Neural progenitor cell (in vitro differentiated cells): ENCODE measurements around the gene KIRREL2. TPM values are rescaled to one million over a fixed set of nuclear protein-coding genes. Genes with fewer than 3 reads are reported as not detected.

ENCODE experiments used
- DNase-seq: peaks from one replicate; pipeline ENCODE4 v3.0.0-alpha.2; 2016; ENCODE audit warnings: low spot score
- H2AFZ ChIP-seq: fragments of 200-600 bp; sonication (generic); replicated peaks from 2 replicates; pipeline ENCODE4 v1.6.1; 2016; ENCODE audit warnings: antibody characterized with exemption
- H3F3A ChIP-seq: fragments of 200-600 bp; sonication (generic); 2 replicates; pipeline ENCODE4 v1.6.1; 2016; ENCODE audit warnings: antibody characterized with exemption, low read depth
- H3K27ac ChIP-seq: fragments of 200-600 bp; sonication (generic); 2 replicates; pipeline ENCODE4 v1.5.1; 2016; ENCODE audit warnings: mild to moderate bottlenecking
- H3K27me3 ChIP-seq: fragments of 200-600 bp; sonication (generic); 2 replicates; pipeline ENCODE4 v1.6.1; 2016; ENCODE audit warnings: mild to moderate bottlenecking, moderate library complexity
- H3K36me3 ChIP-seq: fragments of 200-600 bp; sonication (generic); 2 replicates; pipeline ENCODE4 v1.5.1; 2016
- H3K4me1 ChIP-seq: fragments of 200-600 bp; sonication (generic); 2 replicates; pipeline ENCODE4 v1.6.1; 2016; ENCODE audit warnings: mixed run types
- H3K4me2 ChIP-seq: fragments of 200-600 bp; sonication (generic); 2 replicates; pipeline ENCODE4 v1.6.1; 2016
- H3K4me3 ChIP-seq: fragments of 200-600 bp; sonication (generic); 2 replicates; pipeline ENCODE4 v1.5.1; 2016
- H3K79me2 ChIP-seq: fragments of 200-600 bp; sonication (generic); 2 replicates; pipeline ENCODE4 v1.6.1; 2016; ENCODE audit warnings: low read depth
- H3K9ac ChIP-seq: fragments of 200-600 bp; sonication (generic); 2 replicates; pipeline ENCODE4 v1.6.1; 2016
- H3K9me3 ChIP-seq: fragments of 200-600 bp; sonication (generic); 2 replicates; pipeline ENCODE4 v1.5.1; 2016; ENCODE audit warnings: low read depth
- H4K20me1 ChIP-seq: fragments of 200-600 bp; sonication (generic); 2 replicates; pipeline ENCODE4 v1.6.1; 2016; ENCODE audit warnings: low read depth
- H3K27ac Mint-ChIP-seq: 3 replicates; pipeline ENCODE4 v1.8.0; 2021; ENCODE audit warnings: mixed read lengths
- H3K27me3 Mint-ChIP-seq: 2 replicates; pipeline ENCODE4 v1.8.0; 2022; ENCODE audit warnings: low read depth, mild to moderate bottlenecking, inconsistent platforms, moderate library complexity, mixed read lengths; ENCODE audit not compliant: insufficient read depth
- H3K36me3 Mint-ChIP-seq: 3 replicates; pipeline ENCODE4 v1.8.0; 2021; ENCODE audit warnings: mixed read lengths
- H3K4me1 Mint-ChIP-seq: 3 replicates; pipeline ENCODE4 v1.8.0; 2021; ENCODE audit warnings: mixed read lengths
- H3K4me3 Mint-ChIP-seq: 3 replicates; pipeline ENCODE4 v1.8.0; 2021; ENCODE audit warnings: mild to moderate bottlenecking, moderate library complexity, mixed read lengths
- H3K9me3 Mint-ChIP-seq: 3 replicates; pipeline ENCODE4 v1.8.0; 2020; ENCODE audit warnings: mixed read lengths
- EZH2 ChIP-seq: fragments of 200-600 bp; sonication (generic); IDR thresholded peaks from 2 replicates; pipeline ENCODE4 v1.6.1; 2017; ENCODE audit warnings: antibody characterized with exemption, mild to moderate bottlenecking, moderate library complexity
- EZH2phosphoT487 ChIP-seq: fragments of 200-600 bp; sonication (generic); IDR thresholded peaks from 2 replicates; pipeline ENCODE4 v1.6.1; 2017; ENCODE audit warnings: antibody characterized with exemption
- total RNA-seq: library from RNA; depleted of rRNA; stranded (reverse); fragments of >200 nt; gene quantifications from 2 replicates; pipeline ENCODE4 v1.2.3, GENCODE V29; 2015; ENCODE audit warnings: low replicate concordance
- TF ChIP-seq, protein P1 (sequence below): fragments of 200-600 bp; sonication (generic); IDR thresholded peaks from 2 replicates; pipeline ENCODE4 v1.5.1; 2017; ENCODE audit warnings: antibody characterized with exemption, mild to moderate bottlenecking

Gene KIRREL2
- total RNA-seq, 1 donor from 2014 or later: 2.4 TPM

DNA sequence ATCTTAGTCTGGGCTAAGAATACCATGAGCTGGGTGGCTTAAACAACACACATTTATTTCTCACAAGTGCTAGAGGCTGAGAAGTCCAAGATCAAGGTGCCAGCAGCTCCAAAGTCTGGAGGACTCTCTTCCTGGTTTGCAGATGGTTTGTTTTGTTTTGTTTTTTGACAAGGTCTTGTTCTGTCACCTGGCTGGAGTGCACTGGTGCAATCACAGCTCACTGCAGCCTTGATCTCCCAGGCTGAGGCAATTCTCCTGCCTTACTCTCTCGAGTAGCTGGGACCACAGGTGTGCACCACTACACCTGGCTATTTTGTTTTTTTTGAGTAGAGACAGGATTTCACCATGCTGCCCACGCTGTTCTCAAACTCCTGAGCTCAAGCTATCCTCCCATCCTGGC is 27.2 kb downstream of the KIRREL2 start:
- peaks cover 7% of the 10 kb centered on the region for H3K27me3 Mint-ChIP-seq

DNA sequence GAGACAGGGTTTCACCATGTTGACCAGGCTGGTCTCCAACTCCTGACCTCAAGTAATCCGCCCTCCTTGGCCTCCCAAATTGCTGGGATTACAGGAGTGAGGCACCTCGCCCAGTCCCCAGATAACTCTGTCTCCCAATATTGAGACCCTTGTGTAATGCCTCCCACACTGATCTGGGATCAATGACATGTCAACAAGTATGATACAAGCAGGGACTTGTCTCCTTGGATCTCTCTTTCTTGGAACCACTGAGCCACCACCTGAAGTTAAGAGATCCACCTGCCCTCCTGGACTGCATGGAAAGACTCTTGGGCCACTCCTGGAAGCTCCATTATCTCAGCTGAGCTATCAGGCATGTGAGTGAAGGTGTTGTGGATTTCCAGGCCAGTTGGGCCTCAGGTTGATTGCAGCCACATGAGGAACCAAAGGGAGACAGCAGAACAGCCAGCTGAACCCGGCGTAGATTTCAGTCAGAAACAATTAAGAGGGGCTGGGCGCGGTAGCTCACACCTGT is 28.6 kb downstream of the KIRREL2 start:
- Histone ChIP-seq H3K79me2 (no peaks in the 10 kb centered on the region), H3K9me3 (no peaks in the 10 kb centered on the region), H3K27me3 (no peaks in the 10 kb centered on the region), H3K4me1 (no peaks in the 10 kb centered on the region), H3K4me2 (no peak overlapping the region), H3K9ac (no peak overlapping the region), H3F3A (no peaks in the 10 kb centered on the region), H2AFZ (no peak overlapping the region), H4K20me1 (no peaks in the 10 kb centered on the region), H3K36me3 (no peaks in the 10 kb centered on the region), H3K27ac (no peak overlapping the region), H3K4me3 (no peak overlapping the region)
- Mint-ChIP-seq H3K9me3 (no peaks in the 10 kb centered on the region), H3K4me1 (no peaks in the 10 kb centered on the region), H3K36me3 (peaks cover 17% of the 10 kb centered on the region), H3K4me3 (no peak overlapping the region), H3K27me3 (peaks cover 5% of the 10 kb centered on the region), H3K27ac (no peak overlapping the region)
- no peak for DNase-seq
- TF ChIP-seq EZH2phosphoT487: no peak
- TF ChIP-seq EZH2: no peak
- TF ChIP-seq, protein P1, sequence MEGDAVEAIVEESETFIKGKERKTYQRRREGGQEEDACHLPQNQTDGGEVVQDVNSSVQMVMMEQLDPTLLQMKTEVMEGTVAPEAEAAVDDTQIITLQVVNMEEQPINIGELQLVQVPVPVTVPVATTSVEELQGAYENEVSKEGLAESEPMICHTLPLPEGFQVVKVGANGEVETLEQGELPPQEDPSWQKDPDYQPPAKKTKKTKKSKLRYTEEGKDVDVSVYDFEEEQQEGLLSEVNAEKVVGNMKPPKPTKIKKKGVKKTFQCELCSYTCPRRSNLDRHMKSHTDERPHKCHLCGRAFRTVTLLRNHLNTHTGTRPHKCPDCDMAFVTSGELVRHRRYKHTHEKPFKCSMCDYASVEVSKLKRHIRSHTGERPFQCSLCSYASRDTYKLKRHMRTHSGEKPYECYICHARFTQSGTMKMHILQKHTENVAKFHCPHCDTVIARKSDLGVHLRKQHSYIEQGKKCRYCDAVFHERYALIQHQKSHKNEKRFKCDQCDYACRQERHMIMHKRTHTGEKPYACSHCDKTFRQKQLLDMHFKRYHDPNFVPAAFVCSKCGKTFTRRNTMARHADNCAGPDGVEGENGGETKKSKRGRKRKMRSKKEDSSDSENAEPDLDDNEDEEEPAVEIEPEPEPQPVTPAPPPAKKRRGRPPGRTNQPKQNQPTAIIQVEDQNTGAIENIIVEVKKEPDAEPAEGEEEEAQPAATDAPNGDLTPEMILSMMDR: no peak

More for the DNA sequence above, 27.2 kb downstream of the KIRREL2 start:
- no peak overlapping the region for H3K4me3 ChIP-seq
- no peak overlapping the region for H3K27ac ChIP-seq
- H3F3A ChIP-seq: no peaks in the 10 kb centered on the region
- no peaks in the 10 kb centered on the region for H3K9me3 ChIP-seq
- H3K79me2 ChIP-seq: no peaks in the 10 kb centered on the region
- peaks cover 16% of the 10 kb centered on the region for H3K36me3 Mint-ChIP-seq
- H3K4me1 ChIP-seq: no peaks in the 10 kb centered on the region
- no peaks in the 10 kb centered on the region for H3K36me3 ChIP-seq
- H3K27ac Mint-ChIP-seq: no peak overlapping the region
- TF ChIP-seq EZH2: no peak
- TF ChIP-seq, protein P1: no peak
- H3K4me3 Mint-ChIP-seq: no peak overlapping the region
- H3K27me3 ChIP-seq: no peaks in the 10 kb centered on the region
- peaks cover 11% of the 10 kb centered on the region for H4K20me1 ChIP-seq
- no peak overlapping the region for H2AFZ ChIP-seq
- H3K4me2 ChIP-seq: no peak overlapping the region
- peaks cover 9% of the 10 kb centered on the region for H3K4me1 Mint-ChIP-seq
- no peaks in the 10 kb centered on the region for H3K9me3 Mint-ChIP-seq
- no peak for DNase-seq
- no peak overlapping the region for H3K9ac ChIP-seq

DNA sequence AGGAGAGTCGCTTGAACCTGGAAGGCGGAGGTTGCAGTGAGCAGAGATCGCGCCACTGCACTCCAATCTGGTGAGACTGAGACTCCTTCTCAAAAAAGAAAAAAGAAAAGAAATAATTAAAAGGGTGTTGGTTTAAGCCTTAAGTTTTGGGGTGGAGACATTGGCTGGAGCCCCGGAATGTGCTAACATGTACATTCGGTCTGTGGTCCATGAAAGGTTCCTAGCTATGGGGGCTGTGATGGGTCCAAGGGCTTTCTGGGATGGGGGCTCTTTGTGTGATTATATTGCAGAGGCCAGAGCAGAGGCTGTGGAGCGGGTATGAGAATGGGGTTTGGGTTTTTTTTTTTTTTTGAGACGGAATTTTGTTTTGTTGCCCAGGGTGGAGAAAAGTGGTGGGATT is 29.2 kb downstream of the KIRREL2 start:
- Mint-ChIP-seq H3K27ac (no peak overlapping the region), H3K4me1 (no peaks in the 10 kb centered on the region), H3K27me3 (peaks cover 5% of the 10 kb centered on the region), H3K9me3 (no peaks in the 10 kb centered on the region), H3K4me3 (no peak overlapping the region), H3K36me3 (peaks cover 17% of the 10 kb centered on the region)
- Histone ChIP-seq H3K27ac (no peak overlapping the region), H3F3A (no peaks in the 10 kb centered on the region), H3K36me3 (no peaks in the 10 kb centered on the region), H3K4me2 (no peak overlapping the region), H3K4me3 (no peak overlapping the region), H2AFZ (no peak overlapping the region), H4K20me1 (no peaks in the 10 kb centered on the region), H3K9me3 (no peaks in the 10 kb centered on the region), H3K27me3 (no peaks in the 10 kb centered on the region), H3K79me2 (no peaks in the 10 kb centered on the region), H3K9ac (no peak overlapping the region), H3K4me1 (no peaks in the 10 kb centered on the region)
- TF ChIP-seq EZH2 (no peak), EZH2phosphoT487 (no peak)
- TF ChIP-seq, protein P1: no peak
- DNase-seq: no peak
